NT2/D1 (cell line): ENCODE measurements around the gene SIRT4.
A peak's percentile ranks its signal among the peaks of the same experiment; 100 is the strongest.

Experiments used
- DNase-seq: peaks from one replicate; pipeline ENCODE4 v3.0.0-alpha.2; 2011; ENCODE audit warnings: low read depth, low spot score
- H3K27me3 ChIP-seq: 2 replicates; pipeline ENCODE4 v1.6.0; 2011; ENCODE audit warnings: mild to moderate bottlenecking; ENCODE audit not compliant: insufficient read length, insufficient read depth
- H3K36me3 ChIP-seq: 2 replicates; pipeline ENCODE4 v1.6.1; 2011; ENCODE audit warnings: mild to moderate bottlenecking, low read length, mixed read lengths; ENCODE audit not compliant: insufficient read depth, insufficient read length
- H3K4me1 ChIP-seq: 2 replicates; pipeline ENCODE4 v1.5.1; 2011; ENCODE audit not compliant: insufficient read depth, insufficient read length
- H3K4me3 ChIP-seq: 2 replicates; pipeline ENCODE4 v1.5.1; 2011; ENCODE audit warnings: low read depth; ENCODE audit not compliant: insufficient read length
- H3K9ac ChIP-seq: 2 replicates; pipeline ENCODE4 v1.6.0; 2011; ENCODE audit warnings: low read depth; ENCODE audit not compliant: insufficient read length
- H3K9me3 ChIP-seq: 2 replicates; pipeline ENCODE4 v1.5.1; 2011; ENCODE audit warnings: mild to moderate bottlenecking, low read length; ENCODE audit not compliant: insufficient read depth
- SUZ12 ChIP-seq: IDR thresholded peaks from 2 replicates; pipeline ENCODE4 v1.6.1; 2011; ENCODE audit not compliant: insufficient read length, insufficient read depth; ENCODE audit errors: extremely low read depth
- YY1 ChIP-seq: IDR thresholded peaks from 2 replicates; pipeline ENCODE4 v1.6.1; 2011; ENCODE audit not compliant: insufficient read length, insufficient read depth
- ZNF274 ChIP-seq: IDR thresholded peaks from 2 replicates; pipeline ENCODE4 v1.6.1; 2011; ENCODE audit warnings: mild to moderate bottlenecking, low read depth, low read length

The SIRT4 gene

GRCh38 chr12:120317224-120318105 lies 15.3 kb downstream of the SIRT4 start:
- no peak for TF ChIP-seq ZNF274
- no peaks in the 10 kb centered on the region for H3K36me3 ChIP-seq
- H3K9me3 ChIP-seq: no peaks in the 10 kb centered on the region
- peak overlapping the region; percentile 82 for H3K9ac ChIP-seq
- peak overlapping the region; percentile 36 for H3K4me3 ChIP-seq
- no peaks in the 10 kb centered on the region for H3K27me3 ChIP-seq
- no peaks in the 10 kb centered on the region for H3K4me1 ChIP-seq
- peak; percentile 98 for DNase-seq

- Histone ChIP-seq H3K36me3 (no peaks in the 10 kb centered on the region), H3K4me1 (no peaks in the 10 kb centered on the region), H3K9me3 (no peaks in the 10 kb centered on the region), H3K4me3 (no peak overlapping the region), H3K9ac (no peak overlapping the region), H3K27me3 (peaks cover 7% of the 10 kb centered on the region)
- TF ChIP-seq SUZ12: no peak
- no peak for TF ChIP-seq YY1
- no peak for TF ChIP-seq ZNF274
- DNase-seq: no peak
Observed at GRCh38 chr12:120321382-120322202, 19.5 kb downstream of the SIRT4 start.

GRCh38 chr12:120323772-120324171 lies 21.7 kb downstream of the SIRT4 start:
- Histone ChIP-seq H3K9ac (no peak overlapping the region), H3K4me3 (no peak overlapping the region), H3K27me3 (peaks cover 7% of the 10 kb centered on the region), H3K36me3 (no peaks in the 10 kb centered on the region), H3K9me3 (no peaks in the 10 kb centered on the region), H3K4me1 (no peaks in the 10 kb centered on the region)
- no peak for TF ChIP-seq ZNF274
- TF ChIP-seq YY1: no peak
- no peak for TF ChIP-seq SUZ12
- DNase-seq: no peak

- TF ChIP-seq ZNF274 (no peak), SUZ12 (no peak), YY1 (no peak)
- Histone ChIP-seq H3K9me3 (no peaks in the 10 kb centered on the region), H3K9ac (no peak overlapping the region), H3K4me3 (no peak overlapping the region), H3K27me3 (peaks cover 7% of the 10 kb centered on the region), H3K4me1 (no peaks in the 10 kb centered on the region), H3K36me3 (no peaks in the 10 kb centered on the region)
- DNase-seq: no peak
Observed at GRCh38 chr12:120324841-120325417, 22.8 kb downstream of the SIRT4 start.

GRCh38 chr12:120327593-120327992 lies 25.5 kb downstream of the SIRT4 start, which contains the start of gene PLA2G1B:
TSS of gene PLA2G1B (minus strand) at chr12:120327779. CDS start at chr12:120327753, 26 bp downstream.
- DNase-seq: no peak
- H3K27me3 ChIP-seq: peaks cover 7% of the 10 kb centered on the region
- no peaks in the 10 kb centered on the region for H3K36me3 ChIP-seq
- TF ChIP-seq SUZ12: no peak
- no peak for TF ChIP-seq YY1
- no peak for TF ChIP-seq ZNF274
- no peak within 1 kb of the TSS for H3K4me3 ChIP-seq
- H3K9me3 ChIP-seq: no peaks in the 10 kb centered on the region
- H3K4me1 ChIP-seq: no peaks in the 10 kb centered on the region
- H3K9ac ChIP-seq: no peak within 1 kb of the TSS

GRCh38 chr12:120328228-120328627 lies 26.1 kb downstream of the SIRT4 start:
- H3K27me3 ChIP-seq: peaks cover 7% of the 10 kb centered on the region
- DNase-seq: no peak
- no peak overlapping the region for H3K4me3 ChIP-seq
- no peaks in the 10 kb centered on the region for H3K36me3 ChIP-seq
- H3K9ac ChIP-seq: no peak overlapping the region
- no peaks in the 10 kb centered on the region for H3K4me1 ChIP-seq
- TF ChIP-seq YY1: no peak
- H3K9me3 ChIP-seq: no peaks in the 10 kb centered on the region

GRCh38 chr12:120331390-120331789 lies 29.3 kb downstream of the SIRT4 start:
- DNase-seq: no peak
- no peaks in the 10 kb centered on the region for H3K4me1 ChIP-seq
- H3K9ac ChIP-seq: no peak overlapping the region
- no peak overlapping the region for H3K4me3 ChIP-seq
- peaks cover 10% of the 10 kb centered on the region for H3K9me3 ChIP-seq
- no peaks in the 10 kb centered on the region for H3K27me3 ChIP-seq
- no peak for TF ChIP-seq YY1
- no peak for TF ChIP-seq ZNF274
- TF ChIP-seq SUZ12: no peak
- no peaks in the 10 kb centered on the region for H3K36me3 ChIP-seq
